Measurements from ENCODE around the gene CES2.

CES2 gene

GRCh38 chr16:66898207-66898606 is 37.1 kb upstream of the CES2 start:
- DNase-seq: no peak
- CTCF ChIA-PET: interaction anchor here (0.7 to 30.6 kb wide), 6 partner anchors 10 to 118 kb away, joined by 3 to 473 read pairs (median 4); partner anchors contain the start of genes CDH16 and RRAD
- POLR2A ChIA-PET: no interaction called here
- Histone ChIP-seq H3K36me3 (ENCODE audit: control insufficient read depth in 4 of 4, insufficient read depth in 4 of 4, low read length in 3 of 4) (no peaks in the 10 kb centered on the region), H3K9me3 (ENCODE audit: control extremely low read depth in 1 of 5, control insufficient read depth in 4 of 5, insufficient read depth in 2 of 5, low read depth in 1 of 5, low read length in 4 of 5) (no peaks in the 10 kb centered on the region), H3K27ac (ENCODE audit: insufficient read depth in 1 of 2, low read depth in 1 of 2, low read length in 2 of 2, poor library complexity in 1 of 2, severe bottlenecking in 2 of 2) (no peak overlapping the region), H3K27me3 (replicated peaks in 2 of 5; ENCODE audit: control insufficient read depth in 4 of 5, insufficient read depth in 5 of 5, low read length in 4 of 5) (no peaks in the 10 kb centered on the region), H3K4me1 (ENCODE audit: control extremely low read depth in 1 of 4, control insufficient read depth in 4 of 4, insufficient read depth in 4 of 4, low read length in 3 of 4) (peaks cover 0 to 10% (median 2%) of the 10 kb centered on the region in 4 experiments), H3K4me3 (ENCODE audit: control insufficient read depth in 1 of 7, extremely low read depth in 1 of 7, insufficient read depth in 4 of 7, low read depth in 2 of 7, low read length in 6 of 7) (no peak overlapping the region)
- 100% methylated on average over 1 of the region's 3 CpGs for WGBS (ENCODE audit: insufficient coverage)

- no peak overlapping the region for H3K27ac ChIP-seq (ENCODE audit: insufficient read depth in 1 of 2, low read depth in 1 of 2, low read length in 2 of 2, poor library complexity in 1 of 2, severe bottlenecking in 2 of 2)
- ChIA-PET POLR2A (no interaction called here), CTCF (interaction anchor here (1.2 to 30.6 kb wide), 3 partner anchors 16 to 34 kb away, joined by 3 to 473 read pairs (median 4); partner anchors contain the start of genes CDH16 and RRAD)
- H3K4me1 ChIP-seq (ENCODE audit: control extremely low read depth in 1 of 4, control insufficient read depth in 4 of 4, insufficient read depth in 4 of 4, low read length in 3 of 4): peaks cover 0 to 10% (median 2%) of the 10 kb centered on the region in 4 experiments
- no peak overlapping the region for H3K4me3 ChIP-seq (ENCODE audit: control insufficient read depth in 1 of 7, extremely low read depth in 1 of 7, insufficient read depth in 4 of 7, low read depth in 2 of 7, low read length in 6 of 7)
- 93% methylated on average over 2 of the region's 2 CpGs for WGBS (ENCODE audit: insufficient coverage)
- no peak for DNase-seq
- H3K9me3 ChIP-seq (ENCODE audit: control extremely low read depth in 1 of 5, control insufficient read depth in 4 of 5, insufficient read depth in 2 of 5, low read depth in 1 of 5, low read length in 4 of 5): no peaks in the 10 kb centered on the region
- H3K36me3 ChIP-seq (ENCODE audit: control insufficient read depth in 4 of 4, insufficient read depth in 4 of 4, low read length in 3 of 4): no peaks in the 10 kb centered on the region
- H3K27me3 ChIP-seq (replicated peaks in 2 of 5; ENCODE audit: control insufficient read depth in 4 of 5, insufficient read depth in 5 of 5, low read length in 4 of 5): no peaks in the 10 kb centered on the region
Observed at GRCh38 chr16:66898933-66899309, 36.4 kb upstream of the CES2 start.

- ChIA-PET CTCF (interaction anchor here (1.6 to 30.6 kb wide), 2 partner anchors 17 to 20 kb away, joined by 3 to 473 read pairs; partner anchors contain the start of genes CDH16 and RRAD), POLR2A (no interaction called here)
- no peaks in the 10 kb centered on the region for H3K27me3 ChIP-seq (replicated peaks in 2 of 5; ENCODE audit: control insufficient read depth in 4 of 5, insufficient read depth in 5 of 5, low read length in 4 of 5)
- no peaks in the 10 kb centered on the region for H3K9me3 ChIP-seq (ENCODE audit: control extremely low read depth in 1 of 5, control insufficient read depth in 4 of 5, insufficient read depth in 2 of 5, low read depth in 1 of 5, low read length in 4 of 5)
- H3K36me3 ChIP-seq (ENCODE audit: control insufficient read depth in 4 of 4, insufficient read depth in 4 of 4, low read length in 3 of 4): no peaks in the 10 kb centered on the region
- peaks cover 0 to 10% (median 2%) of the 10 kb centered on the region in 4 experiments for H3K4me1 ChIP-seq (ENCODE audit: control extremely low read depth in 1 of 4, control insufficient read depth in 4 of 4, insufficient read depth in 4 of 4, low read length in 3 of 4)
- peak in 2 of 3 donors; percentile 8 to 20 for DNase-seq
- WGBS (ENCODE audit: insufficient coverage): 98% methylated on average over 6 of the region's 6 CpGs
- no peak overlapping the region for H3K4me3 ChIP-seq (ENCODE audit: control insufficient read depth in 1 of 7, extremely low read depth in 1 of 7, insufficient read depth in 4 of 7, low read depth in 2 of 7, low read length in 6 of 7)
- H3K27ac ChIP-seq (ENCODE audit: insufficient read depth in 1 of 2, low read depth in 1 of 2, low read length in 2 of 2, poor library complexity in 1 of 2, severe bottlenecking in 2 of 2): peak overlapping the region in 1 of 2 experiments; percentile 83
Observed at GRCh38 chr16:66899310-66899944, 35.9 kb upstream of the CES2 start.

GRCh38 chr16:66899945-66900710 is 35.2 kb upstream of the CES2 start:
- no peaks in the 10 kb centered on the region for H3K9me3 ChIP-seq (ENCODE audit: control extremely low read depth in 1 of 5, control insufficient read depth in 4 of 5, insufficient read depth in 2 of 5, low read depth in 1 of 5, low read length in 4 of 5)
- no peak overlapping the region for H3K4me3 ChIP-seq (ENCODE audit: control insufficient read depth in 1 of 7, extremely low read depth in 1 of 7, insufficient read depth in 4 of 7, low read depth in 2 of 7, low read length in 6 of 7)
- peak overlapping the region in 1 of 2 experiments; percentile 83 for H3K27ac ChIP-seq (ENCODE audit: insufficient read depth in 1 of 2, low read depth in 1 of 2, low read length in 2 of 2, poor library complexity in 1 of 2, severe bottlenecking in 2 of 2)
- no peaks in the 10 kb centered on the region for H3K27me3 ChIP-seq (replicated peaks in 2 of 5; ENCODE audit: control insufficient read depth in 4 of 5, insufficient read depth in 5 of 5, low read length in 4 of 5)
- 53% methylated on average over 5 of the region's 9 CpGs for WGBS (ENCODE audit: insufficient coverage)
- peaks cover 0 to 10% (median 2%) of the 10 kb centered on the region in 4 experiments for H3K4me1 ChIP-seq (ENCODE audit: control extremely low read depth in 1 of 4, control insufficient read depth in 4 of 4, insufficient read depth in 4 of 4, low read length in 3 of 4)
- no peaks in the 10 kb centered on the region for H3K36me3 ChIP-seq (ENCODE audit: control insufficient read depth in 4 of 4, insufficient read depth in 4 of 4, low read length in 3 of 4)
- ChIA-PET POLR2A (no interaction called here), CTCF (interaction anchor here (0.6 to 30.6 kb wide), 4 partner anchors 18 to 955 kb away, joined by 3 to 473 read pairs (median 3); partner anchors contain the start of genes CDH16 and RRAD)
- DNase-seq: peak in 2 of 3 donors; percentile 61

- no peak for DNase-seq
- POLR2A ChIA-PET: no interaction called here
- Histone ChIP-seq H3K27me3 (replicated peaks in 2 of 5; ENCODE audit: control insufficient read depth in 4 of 5, insufficient read depth in 5 of 5, low read length in 4 of 5) (no peaks in the 10 kb centered on the region), H3K36me3 (ENCODE audit: control insufficient read depth in 4 of 4, insufficient read depth in 4 of 4, low read length in 3 of 4) (no peaks in the 10 kb centered on the region), H3K4me3 (ENCODE audit: control insufficient read depth in 1 of 7, extremely low read depth in 1 of 7, insufficient read depth in 4 of 7, low read depth in 2 of 7, low read length in 6 of 7) (no peak overlapping the region), H3K9me3 (ENCODE audit: control extremely low read depth in 1 of 5, control insufficient read depth in 4 of 5, insufficient read depth in 2 of 5, low read depth in 1 of 5, low read length in 4 of 5) (no peaks in the 10 kb centered on the region), H3K4me1 (ENCODE audit: control extremely low read depth in 1 of 4, control insufficient read depth in 4 of 4, insufficient read depth in 4 of 4, low read length in 3 of 4) (peaks cover 0 to 10% (median 2%) of the 10 kb centered on the region in 4 experiments), H3K27ac (ENCODE audit: insufficient read depth in 1 of 2, low read depth in 1 of 2, low read length in 2 of 2, poor library complexity in 1 of 2, severe bottlenecking in 2 of 2) (peak overlapping the region in 1 of 2 experiments; percentile 83)
- CTCF ChIA-PET: interaction anchor here (0.6 to 30.6 kb wide), 3 partner anchors 18 to 955 kb away, joined by 3 to 473 read pairs (median 3); partner anchors contain the start of genes CDH16 and RRAD
- 91% methylated on average over 4 of the region's 7 CpGs for WGBS (ENCODE audit: insufficient coverage)
Observed at GRCh38 chr16:66900721-66901441, 34.4 kb upstream of the CES2 start.

GRCh38 chr16:66901626-66902025 is 33.7 kb upstream of the CES2 start:
- H3K27ac ChIP-seq (ENCODE audit: insufficient read depth in 1 of 2, low read depth in 1 of 2, low read length in 2 of 2, poor library complexity in 1 of 2, severe bottlenecking in 2 of 2): no peak overlapping the region
- ChIA-PET POLR2A (no interaction called here), CTCF (interaction anchor here (1.1 to 30.6 kb wide), 3 partner anchors 9 to 55 kb away, joined by 3 to 473 read pairs (median 6); partner anchors contain the start of genes CDH16 and RRAD)
- 98% methylated on average over 10 of the region's 10 CpGs for WGBS (ENCODE audit: insufficient coverage)
- H3K36me3 ChIP-seq (ENCODE audit: control insufficient read depth in 4 of 4, insufficient read depth in 4 of 4, low read length in 3 of 4): no peaks in the 10 kb centered on the region
- H3K4me3 ChIP-seq (ENCODE audit: control insufficient read depth in 1 of 7, extremely low read depth in 1 of 7, insufficient read depth in 4 of 7, low read depth in 2 of 7, low read length in 6 of 7): no peak overlapping the region
- H3K27me3 ChIP-seq (replicated peaks in 2 of 5; ENCODE audit: control insufficient read depth in 4 of 5, insufficient read depth in 5 of 5, low read length in 4 of 5): peaks cover 0 to 5% (median 0%) of the 10 kb centered on the region in 5 experiments
- H3K9me3 ChIP-seq (ENCODE audit: control extremely low read depth in 1 of 5, control insufficient read depth in 4 of 5, insufficient read depth in 2 of 5, low read depth in 1 of 5, low read length in 4 of 5): no peaks in the 10 kb centered on the region
- peaks cover 0 to 10% (median 2%) of the 10 kb centered on the region in 4 experiments for H3K4me1 ChIP-seq (ENCODE audit: control extremely low read depth in 1 of 4, control insufficient read depth in 4 of 4, insufficient read depth in 4 of 4, low read length in 3 of 4)
- no peak for DNase-seq

Data from common myeloid progenitor, CD34-positive (primary cell).